Measurements from ENCODE around the gene PAFAH1B1. TPM values are rescaled to one million over a fixed set of nuclear protein-coding genes. Genes with fewer than 3 reads are reported as not detected.

Gene PAFAH1B1
- polyA plus RNA-seq, 1 donor (not counting 4 experiments of a cell fraction or from before 2014, with no cell fraction given), result 119 TPM

DNA sequence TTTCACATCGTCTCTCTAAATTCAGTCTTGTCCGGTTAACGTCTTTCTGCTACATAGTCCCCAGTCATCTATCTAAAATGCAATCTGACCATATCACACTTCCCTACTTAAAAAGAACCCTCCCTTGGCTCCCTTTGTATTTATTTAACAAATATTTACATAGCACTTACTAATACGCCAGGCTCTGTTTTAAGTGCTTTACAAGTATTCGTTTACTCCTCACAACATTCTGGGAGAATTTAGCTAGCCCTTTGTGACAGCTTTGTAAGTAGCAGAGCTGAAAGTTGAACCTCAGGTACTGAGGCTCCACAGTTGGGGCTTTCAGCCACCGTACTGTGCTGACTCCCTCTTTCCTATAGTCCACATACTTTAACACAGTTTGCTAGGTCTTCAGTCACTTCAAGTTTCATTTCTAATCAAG is 9.2 kb downstream of the PAFAH1B1 start:
- DNase-seq (ENCODE audit: low read depth, low spot score), result no peak
- H3K36me3 ChIP-seq (ENCODE audit: control insufficient read depth in 2 of 2, extremely low read depth in 1 of 2, insufficient read depth in 2 of 2, low read length in 2 of 2), result peaks cover 0 to 9% of the 10 kb centered on the region in 2 experiments
- H3K27ac ChIP-seq (ENCODE audit: control insufficient read depth, insufficient read depth, low read length), result no peak overlapping the region
- H3K4me3 ChIP-seq (ENCODE audit: control insufficient read depth in 2 of 3, extremely low read depth in 1 of 3, insufficient read depth in 2 of 3, low read depth in 1 of 3, low read length in 3 of 3), result no peak overlapping the region
- H3K9me3 ChIP-seq (ENCODE audit: control insufficient read depth, low read depth, low read length), result no peaks in the 10 kb centered on the region
- TF ChIP-seq, protein P1, sequence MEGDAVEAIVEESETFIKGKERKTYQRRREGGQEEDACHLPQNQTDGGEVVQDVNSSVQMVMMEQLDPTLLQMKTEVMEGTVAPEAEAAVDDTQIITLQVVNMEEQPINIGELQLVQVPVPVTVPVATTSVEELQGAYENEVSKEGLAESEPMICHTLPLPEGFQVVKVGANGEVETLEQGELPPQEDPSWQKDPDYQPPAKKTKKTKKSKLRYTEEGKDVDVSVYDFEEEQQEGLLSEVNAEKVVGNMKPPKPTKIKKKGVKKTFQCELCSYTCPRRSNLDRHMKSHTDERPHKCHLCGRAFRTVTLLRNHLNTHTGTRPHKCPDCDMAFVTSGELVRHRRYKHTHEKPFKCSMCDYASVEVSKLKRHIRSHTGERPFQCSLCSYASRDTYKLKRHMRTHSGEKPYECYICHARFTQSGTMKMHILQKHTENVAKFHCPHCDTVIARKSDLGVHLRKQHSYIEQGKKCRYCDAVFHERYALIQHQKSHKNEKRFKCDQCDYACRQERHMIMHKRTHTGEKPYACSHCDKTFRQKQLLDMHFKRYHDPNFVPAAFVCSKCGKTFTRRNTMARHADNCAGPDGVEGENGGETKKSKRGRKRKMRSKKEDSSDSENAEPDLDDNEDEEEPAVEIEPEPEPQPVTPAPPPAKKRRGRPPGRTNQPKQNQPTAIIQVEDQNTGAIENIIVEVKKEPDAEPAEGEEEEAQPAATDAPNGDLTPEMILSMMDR (optimal IDR thresholded peaks at IDR 0.05 in 1 of 3, IDR thresholded peaks at IDR 0.05 in 1 of 3, conservative IDR thresholded peaks at IDR 0.05 in 1 of 3; ENCODE audit: extremely low read depth in 1 of 3, insufficient read depth in 2 of 3, low read length in 3 of 3), result no peak
- TF ChIP-seq EZH2 (IDR thresholded peaks at IDR 0.05; ENCODE audit: low read length), result no peak
- FAIRE-seq, result no peak
- no peaks in the 10 kb centered on the region for H3K9me1 ChIP-seq (ENCODE audit: control insufficient read depth, extremely low read depth, insufficient read depth, low read length)
- peaks cover 9% of the 10 kb centered on the region for H3K4me1 ChIP-seq (ENCODE audit: control insufficient read depth, extremely low read depth, insufficient read depth, low read length)
- dilution Hi-C loops (cut with MboI; ENCODE audit: extremely low pct_ligation_motif_present, low sequenced_read_pairs), result loop anchor here (25.0 kb wide), 1 partner anchor 115 kb away; no protein-coding TSS in a partner anchor
- no peak overlapping the region for H2AFZ ChIP-seq (ENCODE audit: control insufficient read depth, low read length)
- no peak overlapping the region for H3K4me2 ChIP-seq (ENCODE audit: control insufficient read depth, extremely low read depth, insufficient read depth, low read depth, low read length)
- peaks cover 47% of the 10 kb centered on the region for H4K20me1 ChIP-seq (ENCODE audit: control insufficient read depth, extremely low read depth, insufficient read depth, low read length)
- peaks cover 100% of the 10 kb centered on the region for H3K79me2 ChIP-seq (ENCODE audit: control insufficient read depth, insufficient read depth, low read length)
- no peaks in the 10 kb centered on the region for H3K27me3 ChIP-seq (ENCODE audit: control insufficient read depth, extremely low read depth, insufficient read depth, low read length)
- no peak overlapping the region for H3K9ac ChIP-seq (ENCODE audit: control insufficient read depth, extremely low read depth, insufficient read depth, low read length)

DNA sequence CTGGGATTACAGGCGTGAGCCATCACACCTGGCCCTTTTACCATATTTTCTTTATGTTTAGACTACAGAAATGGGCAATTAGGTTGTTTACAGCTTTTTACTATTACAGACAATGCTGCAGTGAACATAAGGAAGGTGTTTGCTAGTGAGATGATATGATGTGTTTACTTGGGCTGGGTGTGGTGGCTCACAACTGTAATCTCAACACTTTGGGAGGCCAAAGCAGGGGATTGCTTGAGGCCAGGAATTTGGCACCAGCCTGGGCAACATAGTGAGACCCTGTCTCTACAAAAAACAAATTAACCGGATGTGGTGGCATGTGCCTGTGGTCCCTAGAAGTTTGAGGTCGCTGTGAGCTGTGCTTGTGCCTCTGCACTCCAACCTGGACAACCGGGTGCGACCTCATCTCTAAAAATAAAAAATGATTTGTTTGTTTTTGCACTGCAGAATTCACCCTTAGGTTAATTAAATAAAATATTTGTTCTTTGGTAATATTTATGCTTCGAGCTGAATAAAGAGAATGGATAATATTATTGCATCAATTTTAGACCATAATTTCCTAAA is 15.0 kb downstream of the PAFAH1B1 start:
- dilution Hi-C loops (cut with MboI; ENCODE audit: extremely low pct_ligation_motif_present, low sequenced_read_pairs), result loop anchor here (25.0 kb wide), 1 partner anchor 121 kb away; no protein-coding TSS in a partner anchor
- Histone ChIP-seq H3K79me2 (ENCODE audit: control insufficient read depth, insufficient read depth, low read length) (peaks cover 98% of the 10 kb centered on the region), H3K27ac (ENCODE audit: control insufficient read depth, insufficient read depth, low read length) (no peak overlapping the region), H2AFZ (ENCODE audit: control insufficient read depth, low read length) (no peak overlapping the region), H4K20me1 (ENCODE audit: control insufficient read depth, extremely low read depth, insufficient read depth, low read length) (peaks cover 35% of the 10 kb centered on the region), H3K4me2 (ENCODE audit: control insufficient read depth, extremely low read depth, insufficient read depth, low read depth, low read length) (no peak overlapping the region), H3K9me1 (ENCODE audit: control insufficient read depth, extremely low read depth, insufficient read depth, low read length) (no peaks in the 10 kb centered on the region), H3K36me3 (ENCODE audit: control insufficient read depth in 2 of 2, extremely low read depth in 1 of 2, insufficient read depth in 2 of 2, low read length in 2 of 2) (peaks cover 0 to 5% of the 10 kb centered on the region in 2 experiments), H3K27me3 (ENCODE audit: control insufficient read depth, extremely low read depth, insufficient read depth, low read length) (no peaks in the 10 kb centered on the region), H3K4me1 (ENCODE audit: control insufficient read depth, extremely low read depth, insufficient read depth, low read length) (no peaks in the 10 kb centered on the region), H3K9me3 (ENCODE audit: control insufficient read depth, low read depth, low read length) (no peaks in the 10 kb centered on the region), H3K4me3 (ENCODE audit: control insufficient read depth in 2 of 3, extremely low read depth in 1 of 3, insufficient read depth in 2 of 3, low read depth in 1 of 3, low read length in 3 of 3) (no peak overlapping the region), H3K9ac (ENCODE audit: control insufficient read depth, extremely low read depth, insufficient read depth, low read length) (no peak overlapping the region)
- FAIRE-seq (no peak), DNase-seq (ENCODE audit: low read depth, low spot score) (no peak)
- TF ChIP-seq EZH2 (IDR thresholded peaks at IDR 0.05; ENCODE audit: low read length), result no peak
- TF ChIP-seq, protein P1 (optimal IDR thresholded peaks at IDR 0.05 in 1 of 3, IDR thresholded peaks at IDR 0.05 in 1 of 3, conservative IDR thresholded peaks at IDR 0.05 in 1 of 3; ENCODE audit: extremely low read depth in 1 of 3, insufficient read depth in 2 of 3, low read length in 3 of 3), result no peak
